GM21737 (cell line): ENCODE results near the gene C8G.

Experiments
- ATAC-seq: cut with Tn5 transposase; IDR thresholded peaks from one replicate; pipeline ENCODE4 v1.9.1; 2021; ENCODE audit warnings: mild to moderate bottlenecking, moderate library complexity; ENCODE audit not compliant: unreplicated experiment

Gene C8G

DNA sequence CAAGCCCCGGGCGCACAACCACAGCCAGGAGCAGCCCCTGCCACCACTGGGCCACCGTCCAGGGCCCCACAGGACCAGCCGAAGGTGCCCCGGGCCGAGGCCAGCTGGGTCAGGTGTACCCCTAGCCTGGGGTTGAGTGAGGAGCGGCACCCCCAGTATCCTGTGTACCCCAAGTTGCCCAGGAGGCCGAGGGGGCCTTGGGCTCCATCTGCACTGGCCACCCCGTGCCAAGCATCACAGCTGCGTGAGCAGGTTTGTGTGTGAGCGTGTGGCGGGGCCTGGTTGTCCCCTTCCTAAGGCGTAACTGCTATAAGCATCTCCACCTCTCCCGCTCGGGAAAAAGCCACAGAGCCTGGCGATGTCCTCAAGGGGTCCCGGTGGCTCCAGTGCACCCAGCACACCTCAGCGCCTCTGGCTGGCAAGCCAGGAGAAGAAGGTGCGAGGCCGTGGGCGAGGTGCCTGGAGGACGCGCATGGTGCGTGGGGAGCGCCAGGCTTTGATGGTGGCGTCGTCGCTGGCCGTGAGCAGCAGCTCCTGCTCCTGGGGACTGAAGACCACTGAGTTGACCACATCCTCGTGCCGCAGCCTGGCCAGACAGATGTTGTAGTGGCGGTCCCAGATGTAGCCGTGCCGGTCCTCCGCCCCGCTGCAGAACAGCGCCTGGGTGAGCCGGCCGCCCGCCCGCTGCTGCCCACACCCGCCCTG lies 4.4 kb upstream of the C8G start:
- no peak for ATAC-seq

GRCh38 chr9:136941231-136942111 lies 3.6 kb upstream of the C8G start:
- ATAC-seq = no peak

DNA sequence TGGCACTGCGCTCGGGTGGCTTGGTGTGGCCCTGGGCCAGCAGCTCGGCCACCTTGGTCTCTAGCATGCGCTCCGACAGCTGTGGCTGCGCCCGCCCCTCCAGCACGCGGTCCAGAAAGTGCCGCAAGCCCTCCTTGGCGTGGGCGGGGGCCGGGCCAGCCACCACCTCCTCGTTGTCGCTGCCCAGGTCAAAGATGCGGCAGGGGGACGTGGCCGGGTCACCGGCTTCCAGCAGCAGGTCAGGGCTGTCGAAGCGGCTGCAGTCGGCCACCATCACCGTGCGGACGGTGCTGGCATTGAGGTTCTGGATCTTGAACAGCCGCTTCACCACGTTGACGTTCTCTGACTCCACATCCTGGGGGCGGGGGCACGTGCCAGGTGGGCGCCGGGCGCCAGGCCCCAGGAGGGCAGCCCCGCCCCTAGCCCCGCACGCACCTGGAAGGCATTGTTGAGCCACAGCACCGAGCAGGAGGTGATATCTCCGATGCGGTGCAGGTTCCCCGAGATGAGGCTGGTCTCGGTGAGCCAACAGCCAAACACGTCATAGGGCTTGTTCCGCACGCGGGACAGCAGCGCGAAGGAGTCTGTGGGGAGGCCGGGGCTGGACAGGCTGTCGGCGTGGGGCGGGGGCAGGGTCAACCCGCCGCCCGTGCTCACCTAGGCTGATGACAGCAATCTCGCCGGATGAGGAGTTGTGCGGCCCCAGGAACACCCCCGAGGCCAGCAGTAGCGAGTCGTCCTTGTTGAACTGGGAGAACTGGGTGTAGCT lies 2.7 kb upstream of the C8G start:
- no peak for ATAC-seq

DNA sequence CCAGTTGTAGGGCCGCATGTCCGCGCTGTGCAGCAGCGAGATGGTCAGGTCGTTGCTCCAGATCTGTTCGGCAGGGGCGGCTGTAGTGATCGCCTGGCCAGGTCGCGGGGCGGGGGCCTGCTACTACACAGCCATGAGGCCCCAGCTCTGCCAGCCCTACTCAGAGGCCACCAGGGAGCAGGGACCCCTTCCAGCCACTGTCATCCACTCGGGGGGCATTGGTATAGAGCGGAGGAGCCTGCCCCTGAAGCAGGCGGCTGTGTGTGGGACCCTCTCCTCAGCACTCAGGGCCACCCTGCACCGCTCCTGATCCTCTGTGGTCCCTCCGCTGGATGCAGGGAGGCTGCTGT lies 2.2 kb upstream of the C8G start:
- no peak for ATAC-seq

GRCh38 chr9:136943291-136944211 lies 1.5 kb upstream of the C8G start:
- peak; percentile 4 for ATAC-seq

DNA sequence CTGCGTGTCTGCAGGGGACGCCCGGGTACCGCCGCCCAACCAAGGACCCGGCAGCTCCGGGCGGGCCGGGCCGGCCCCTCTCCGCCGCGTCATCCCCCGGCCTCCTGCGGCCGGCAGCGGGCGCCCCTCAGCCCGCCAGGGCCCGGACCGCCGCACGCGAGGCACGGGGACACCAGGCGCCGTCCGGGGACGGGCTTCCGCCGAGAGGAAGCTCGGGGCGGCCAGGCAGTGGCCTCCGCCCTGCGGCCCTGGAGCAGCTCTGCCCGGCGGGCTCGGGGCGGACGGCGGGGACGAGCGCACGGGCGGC lies 878 bp upstream of the C8G start:
- ATAC-seq = no peak

DNA sequence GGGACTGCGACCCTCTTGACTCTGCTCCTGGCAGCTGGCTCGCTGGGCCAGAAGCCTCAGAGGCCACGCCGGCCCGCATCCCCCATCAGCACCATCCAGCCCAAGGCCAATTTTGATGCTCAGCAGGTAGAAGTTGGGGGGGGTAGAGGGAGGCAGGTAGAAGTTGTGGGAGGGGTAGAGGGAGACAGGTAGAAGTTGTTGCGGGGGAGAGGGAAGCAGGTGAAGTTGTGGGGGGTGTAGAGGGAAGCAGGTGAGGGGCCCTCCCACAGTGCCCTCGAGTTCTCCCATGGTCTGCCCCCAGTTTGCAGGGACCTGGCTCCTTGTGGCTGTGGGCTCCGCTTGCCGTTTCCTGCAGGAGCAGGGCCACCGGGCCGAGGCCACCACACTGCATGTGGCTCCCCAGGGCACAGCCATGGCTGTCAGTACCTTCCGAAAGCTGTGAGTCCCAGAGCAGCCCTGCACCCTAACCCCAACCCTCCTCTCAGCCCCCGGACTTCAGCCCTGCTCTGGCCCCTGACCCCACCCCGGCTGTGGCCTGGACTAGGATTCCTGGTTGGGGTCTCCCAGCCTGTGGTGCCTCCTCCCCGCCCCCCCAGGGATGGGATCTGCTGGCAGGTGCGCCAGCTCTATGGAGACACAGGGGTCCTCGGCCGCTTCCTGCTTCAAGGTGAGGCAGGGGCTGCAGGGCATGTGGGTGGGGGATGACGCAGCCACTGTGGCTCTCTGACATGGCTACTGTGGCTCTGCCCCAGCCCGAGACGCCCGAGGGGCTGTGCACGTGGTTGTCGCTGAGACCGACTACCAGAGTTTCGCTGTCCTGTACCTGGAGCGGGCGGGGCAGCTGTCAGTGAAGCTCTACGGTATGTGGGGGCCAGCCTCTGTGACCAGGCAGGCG lies 537 bp downstream of the C8G start:
- ATAC-seq = no peak

- ATAC-seq = no peak
These were observed 1.4 kb downstream of the C8G start for GRCh38 chr9:136946228-136947027.

GRCh38 chr9:136947028-136947891 lies 2.2 kb downstream of the C8G start:
- no peak for ATAC-seq

- no peak for ATAC-seq
These were observed 3.0 kb downstream of the C8G start for GRCh38 chr9:136947955-136948510.

- ATAC-seq = no peak
These were observed 4.3 kb downstream of the C8G start for GRCh38 chr9:136949239-136949816.

DNA sequence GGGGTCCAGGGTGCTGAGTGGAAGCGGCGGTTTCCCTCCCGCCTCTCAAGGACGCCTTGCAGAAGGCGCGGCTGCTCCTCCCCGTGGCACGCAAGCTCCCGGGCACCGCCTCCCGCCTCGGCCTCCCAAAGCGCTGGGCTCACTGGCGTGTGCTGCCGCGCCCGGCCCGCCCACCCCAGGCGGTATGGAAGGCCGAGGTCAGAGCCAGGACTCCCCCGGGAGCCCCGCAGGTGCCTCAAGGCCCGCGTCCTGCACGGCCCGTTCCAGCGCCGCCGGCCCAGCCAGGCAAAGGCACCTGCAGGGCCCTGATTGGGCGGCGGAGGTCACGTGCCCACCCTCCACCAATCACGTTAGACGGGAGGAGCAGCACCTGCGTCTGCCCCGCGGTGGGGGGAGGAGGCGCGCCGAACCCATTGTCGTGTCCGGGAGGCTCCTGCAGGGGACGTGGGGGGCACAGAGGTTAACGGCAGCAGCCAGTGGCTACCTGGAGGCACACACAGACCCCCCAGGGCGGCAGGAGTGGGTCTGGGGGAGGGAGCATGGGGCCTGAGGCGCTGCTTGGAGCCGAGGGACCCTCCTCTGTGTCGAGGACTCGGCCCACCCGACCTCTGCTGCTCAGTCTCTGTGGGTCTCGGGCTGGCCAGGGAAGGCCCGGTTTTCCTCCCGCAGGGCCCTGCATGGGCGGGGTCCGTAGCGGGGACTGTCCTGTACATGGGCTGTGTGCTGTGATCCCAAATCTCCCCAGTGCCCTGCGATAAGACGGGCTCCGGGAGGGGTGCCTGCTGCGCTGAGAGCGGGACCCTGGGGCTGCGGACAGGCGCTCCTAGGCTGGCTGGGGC lies 5.0 kb downstream of the C8G start:
- peak; percentile 72 for ATAC-seq

DNA sequence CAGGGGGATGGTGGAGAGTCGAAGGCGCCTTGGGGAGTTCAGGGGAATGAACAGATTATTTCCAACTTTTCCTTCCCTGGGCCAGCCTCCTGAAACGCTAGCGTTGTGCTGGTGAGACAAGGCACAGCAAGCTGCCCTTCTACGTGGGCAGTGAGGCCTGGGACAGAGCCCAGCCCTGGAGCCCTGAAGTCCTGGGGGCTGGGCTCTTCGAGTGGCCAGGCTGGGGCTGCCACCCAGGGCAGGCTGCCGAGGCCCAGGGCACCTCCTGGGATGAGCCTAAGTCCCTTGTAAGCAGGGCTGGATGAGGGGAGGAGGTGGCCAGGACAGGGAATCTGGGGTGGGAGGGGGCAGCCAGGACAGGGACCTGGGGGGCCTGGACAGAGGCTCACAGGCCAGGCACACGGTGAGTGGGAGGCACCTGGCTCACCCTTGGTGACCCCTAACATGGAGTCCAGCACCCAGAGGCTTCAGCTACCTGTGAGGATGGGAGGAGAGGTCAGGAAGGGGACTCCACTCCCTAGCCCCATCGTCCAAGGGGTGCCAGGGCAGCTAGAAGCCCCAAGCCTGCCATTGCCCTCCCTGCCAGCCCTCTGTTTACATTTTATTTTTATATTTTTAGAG lies 5.7 kb downstream of the C8G start:
- no peak for ATAC-seq

GRCh38 chr9:136951541-136952320 lies 6.7 kb downstream of the C8G start, which contains the start of gene LCN12:
Gene LCN12 (plus strand): TSS chr9:136952273. CDS start chr9:136952328, 55 bp downstream.
- no peak for ATAC-seq

DNA sequence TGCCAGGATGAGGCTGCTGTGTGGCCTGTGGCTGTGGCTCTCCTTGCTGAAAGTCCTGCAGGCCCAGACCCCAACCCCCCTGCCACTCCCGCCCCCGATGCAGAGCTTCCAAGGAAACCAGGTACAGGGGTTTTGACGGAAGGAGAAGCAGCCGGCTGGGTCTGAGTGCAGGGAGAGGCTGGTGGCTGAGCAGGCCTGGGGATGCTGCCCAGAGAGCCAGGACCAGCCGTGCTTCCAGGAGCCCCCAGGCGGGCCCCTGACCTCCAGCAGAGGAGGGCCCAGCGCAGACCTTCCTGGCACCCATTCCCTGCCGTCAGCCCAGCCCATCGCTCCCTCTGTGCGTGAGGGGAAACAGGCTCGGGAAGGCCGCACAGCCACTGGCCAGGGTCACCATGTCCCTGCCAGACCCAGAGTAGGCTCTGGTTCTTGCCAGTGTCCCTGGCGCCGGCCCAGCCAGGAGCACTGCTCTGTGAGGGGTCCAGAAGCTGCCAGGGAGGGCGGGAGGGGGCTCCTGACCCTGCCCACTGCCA lies 7.3 kb downstream of the C8G start:
- no peak for ATAC-seq
